HT1080 (cell line): ENCODE results near the gene SLC12A7. TPM values are rescaled to one million over a fixed set of nuclear protein-coding genes. Genes with fewer than 3 reads are reported as not detected.
"Not testable (repeated sequence)": the region's sequence is repeated elsewhere in the genome, so short reads cannot be mapped to it uniquely, and the experiment has no call there.

Source experiments
- DNase-seq: peaks from one replicate; pipeline ENCODE4 v3.0.0-alpha.2; 2015; ENCODE audit warnings: low read depth
- total RNA-seq: library from RNA; depleted of rRNA; stranded (reverse); fragments of >200 nt; shearing (Covaris generic); gene quantifications from 2 replicates; pipeline ENCODE4 v1.2.3, GENCODE V29; 2014

Gene SLC12A7
- total RNA-seq, 1 experiment from 2014 or later, result 2.4 TPM

GRCh38 chr5:1083026-1083425, 28.8 kb downstream of the SLC12A7 start:
- DNase-seq, result not testable (repeated sequence)

- no peak for DNase-seq
Observed at GRCh38 chr5:1081519-1081918, 30.3 kb downstream of the SLC12A7 start.

- no peak for DNase-seq
Observed at GRCh38 chr5:1080432-1080831, 31.4 kb downstream of the SLC12A7 start.

GRCh38 chr5:1079961-1080360, 31.9 kb downstream of the SLC12A7 start:
- no peak for DNase-seq

GRCh38 chr5:1079486-1079885, 32.4 kb downstream of the SLC12A7 start:
- no peak for DNase-seq

GRCh38 chr5:1078851-1079250, 33.0 kb downstream of the SLC12A7 start:
- no peak for DNase-seq

- no peak for DNase-seq
Observed at GRCh38 chr5:1078206-1078605, 33.7 kb downstream of the SLC12A7 start.

- DNase-seq, result no peak
Observed at GRCh38 chr5:1077491-1078020, 34.3 kb downstream of the SLC12A7 start.

- no peak for DNase-seq
Observed at GRCh38 chr5:1077026-1077425, 34.8 kb downstream of the SLC12A7 start.

GRCh38 chr5:1076406-1076805, 35.5 kb downstream of the SLC12A7 start:
- no peak for DNase-seq

- no peak for DNase-seq
Observed at GRCh38 chr5:1075931-1076330, 35.9 kb downstream of the SLC12A7 start.

- no peak for DNase-seq
Observed at GRCh38 chr5:1075555-1075881, 36.3 kb downstream of the SLC12A7 start.

GRCh38 chr5:1074816-1075554, 36.9 kb downstream of the SLC12A7 start:
- no peak for DNase-seq

- no peak for DNase-seq
Observed at GRCh38 chr5:1074226-1074625, 37.6 kb downstream of the SLC12A7 start.

GRCh38 chr5:1073239-1074102, 38.4 kb downstream of the SLC12A7 start:
- no peak for DNase-seq

GRCh38 chr5:1069720-1070088, 42.2 kb downstream of the SLC12A7 start:
- no peak for DNase-seq

GRCh38 chr5:1068895-1069719, 42.8 kb downstream of the SLC12A7 start:
- DNase-seq, result no peak

- DNase-seq, result no peak
Observed at GRCh38 chr5:1068204-1068894, 43.5 kb downstream of the SLC12A7 start.

- DNase-seq, result no peak
Observed at GRCh38 chr5:1067141-1068121, 44.4 kb downstream of the SLC12A7 start.

- DNase-seq, result no peak
Observed at GRCh38 chr5:1066676-1067075, 45.2 kb downstream of the SLC12A7 start.
